Erythroblast (primary cell): Measurements from ENCODE around the gene ABR.

Experiments used
- GATA1 ChIP-seq: IDR thresholded peaks from 2 replicates; pipeline ENCODE4 v1.6.1; 2011; ENCODE audit warnings: low read depth, mild to moderate bottlenecking, control low read depth, low read length, moderate library complexity
- POLR2A ChIP-seq: IDR thresholded peaks from 2 replicates; pipeline ENCODE4 v1.6.1; 2011; ENCODE audit warnings: mild to moderate bottlenecking, low read length

DNA sequence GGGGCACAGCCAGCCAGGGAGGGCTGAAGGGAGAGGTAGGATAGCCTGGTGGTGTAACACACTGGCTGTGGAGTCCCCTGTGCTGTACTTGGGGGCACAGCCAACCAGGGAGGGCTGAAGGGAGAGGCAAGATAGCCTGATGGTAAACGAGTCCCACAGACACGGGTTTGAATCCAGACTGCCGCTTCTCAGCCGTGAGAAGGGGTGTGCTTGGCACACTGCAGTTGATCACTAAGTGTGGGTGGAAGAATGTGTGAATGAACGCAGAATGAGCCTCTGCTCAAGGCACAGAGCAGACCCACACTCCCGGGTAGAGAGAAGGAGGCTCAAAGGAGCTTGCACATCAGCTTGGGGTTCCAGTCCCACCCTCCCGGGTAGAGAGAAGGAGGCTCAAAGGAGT lies 111.4 kb downstream of the ABR start:
- no peak for TF ChIP-seq POLR2A
- no peak for TF ChIP-seq GATA1
